PC-9 (cell line): Measurements from ENCODE around the gene JAK1.

Source experiments
- EZH2 ChIP-seq: fragments of 200-600 bp; sonication (generic); IDR thresholded peaks from 2 replicates; pipeline ENCODE4 v1.8.0; 2017; ENCODE audit warnings: antibody characterized with exemption, low read depth
- TF ChIP-seq, protein P1 (sequence below): fragments of 200-600 bp; sonication (generic); conservative IDR thresholded peaks from 2 replicates; pipeline ENCODE4 v1.6.1; 2017; ENCODE audit warnings: mixed run types, antibody characterized with exemption, mild to moderate bottlenecking, moderate library complexity

DNA sequence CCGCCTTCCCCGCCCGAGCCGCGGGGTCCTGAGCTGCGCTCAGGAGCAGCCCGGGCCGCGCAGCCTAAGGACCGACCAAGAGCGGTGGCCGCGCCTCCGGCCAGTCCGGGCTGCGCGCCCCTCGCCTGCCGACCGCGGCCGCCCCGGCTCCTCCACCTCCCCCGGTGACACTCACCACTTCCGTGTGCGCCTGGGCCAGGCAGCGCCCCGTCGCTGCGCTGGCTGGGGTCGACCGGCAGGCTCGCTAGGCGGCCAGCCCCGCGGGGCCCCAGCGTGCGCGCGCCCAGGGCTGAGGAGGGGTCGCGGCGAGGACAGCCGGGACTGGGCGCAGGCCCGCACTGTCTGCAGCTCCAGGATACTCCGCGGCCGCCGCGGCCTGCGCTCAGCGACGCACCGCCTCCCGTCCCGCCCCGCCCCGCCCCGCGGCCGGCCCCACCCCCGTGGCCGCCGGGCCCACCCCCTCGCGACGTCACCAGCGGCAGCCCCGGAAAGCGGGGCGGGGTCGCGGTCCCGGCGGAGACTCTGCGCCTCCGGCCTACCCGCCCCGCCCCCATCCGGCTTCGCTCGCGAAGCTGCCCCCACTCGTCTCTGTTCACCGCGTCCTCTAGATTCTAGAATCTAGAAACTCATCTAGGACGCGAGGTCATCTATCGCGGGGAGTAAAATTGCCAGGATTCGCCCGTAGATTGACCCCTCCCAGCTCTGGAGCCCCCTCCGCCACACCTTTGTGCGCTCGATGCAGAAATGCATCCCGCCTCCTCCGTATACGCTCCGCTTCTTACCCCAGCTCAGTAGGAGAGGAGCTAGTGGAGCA lies at the start of gene JAK1:
- TF ChIP-seq, protein P1, sequence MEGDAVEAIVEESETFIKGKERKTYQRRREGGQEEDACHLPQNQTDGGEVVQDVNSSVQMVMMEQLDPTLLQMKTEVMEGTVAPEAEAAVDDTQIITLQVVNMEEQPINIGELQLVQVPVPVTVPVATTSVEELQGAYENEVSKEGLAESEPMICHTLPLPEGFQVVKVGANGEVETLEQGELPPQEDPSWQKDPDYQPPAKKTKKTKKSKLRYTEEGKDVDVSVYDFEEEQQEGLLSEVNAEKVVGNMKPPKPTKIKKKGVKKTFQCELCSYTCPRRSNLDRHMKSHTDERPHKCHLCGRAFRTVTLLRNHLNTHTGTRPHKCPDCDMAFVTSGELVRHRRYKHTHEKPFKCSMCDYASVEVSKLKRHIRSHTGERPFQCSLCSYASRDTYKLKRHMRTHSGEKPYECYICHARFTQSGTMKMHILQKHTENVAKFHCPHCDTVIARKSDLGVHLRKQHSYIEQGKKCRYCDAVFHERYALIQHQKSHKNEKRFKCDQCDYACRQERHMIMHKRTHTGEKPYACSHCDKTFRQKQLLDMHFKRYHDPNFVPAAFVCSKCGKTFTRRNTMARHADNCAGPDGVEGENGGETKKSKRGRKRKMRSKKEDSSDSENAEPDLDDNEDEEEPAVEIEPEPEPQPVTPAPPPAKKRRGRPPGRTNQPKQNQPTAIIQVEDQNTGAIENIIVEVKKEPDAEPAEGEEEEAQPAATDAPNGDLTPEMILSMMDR = no peak
- no peak for TF ChIP-seq EZH2
